Sigmoid colon (tissue), 7 donors: ENCODE data around the gene CHRNB2. TPM values are rescaled to one million over a fixed set of nuclear protein-coding genes. Genes with fewer than 3 reads are reported as not detected.
A peak's percentile ranks its signal among the peaks of the same experiment; 100 is the strongest.

Source experiments
- DNase-seq: peaks from one replicate; pipeline ENCODE4 v3.0.0-alpha.2; 2019
- H3K27ac ChIP-seq, 4 donors: fragments of 200-600 bp; sonication (generic); one replicate each; pipeline ENCODE4 v1.5.1; 2016 to 2019; ENCODE audit warnings: mild to moderate bottlenecking in 1 of 4
- H3K27me3 ChIP-seq, 3 donors: fragments of 200-600 bp; sonication (generic); one replicate each; pipeline ENCODE4 v1.5.1; 2019; ENCODE audit warnings: mild to moderate bottlenecking in 1 of 3
- H3K36me3 ChIP-seq, 4 donors: fragments of 200-600 bp; sonication (generic); one replicate each; pipeline ENCODE4 v1.5.1; 2016 to 2019
- H3K4me1 ChIP-seq, 4 donors: fragments of 200-600 bp; sonication (generic); one replicate each; pipeline ENCODE4 v1.5.1; 2017 to 2019
- H3K4me3 ChIP-seq, 4 donors: fragments of 200-600 bp; sonication (generic); one replicate each; pipeline ENCODE4 v1.5.1; 2017 to 2019; ENCODE audit warnings: mild to moderate bottlenecking in 2 of 4, moderate library complexity in 1 of 4
- H3K9me3 ChIP-seq, 4 donors: fragments of 200-600 bp in 3 of 4; sonication (generic) in 3 of 4; one replicate each; pipeline versions ENCODE4 v1.5.1 to v1.6.1; 2013 to 2019
- CTCF ChIP-seq, 4 experiments: fragments of 450-650 bp in 3 of 4; fragments of 200-600 bp in 1 of 4; IDR thresholded peaks; one replicate each; pipeline ENCODE4 v1.5.1; 2016 to 2019; ENCODE audit warnings: antibody characterized with exemption in 4 of 4, mild to moderate bottlenecking in 3 of 4, moderate library complexity in 2 of 4
- EP300 ChIP-seq, 4 donors: sonication (generic); formaldehyde crosslinking; IDR thresholded peaks; one replicate each; pipeline ENCODE4 v1.6.1; 2017; ENCODE audit warnings: antibody characterized with exemption in 4 of 4
- POLR2A ChIP-seq, 2 donors: fragments of 450-650 bp; IDR thresholded peaks; one replicate each; pipeline ENCODE4 v1.6.1; 2016; ENCODE audit warnings: antibody characterized with exemption in 2 of 2, mild to moderate bottlenecking in 2 of 2, moderate library complexity in 2 of 2
- POLR2AphosphoS5 ChIP-seq, 4 donors: sonication (generic); formaldehyde crosslinking; IDR thresholded peaks; one replicate each; pipeline ENCODE4 v1.6.1; 2017; ENCODE audit warnings: antibody characterized with exemption in 4 of 4
- WGBS, 2 donors: extraction: QIAGEN DNeasy Blood & Tissue Kit; methylation state at CpG; one replicate each; pipeline ENCODE4 v1.1.7; 2013; 5-methylcytosine and 5-hydroxymethylcytosine counted together
- intact Hi-C: fragments of 100-400 bp; cut with DNase I; formaldehyde crosslinking; loops from one replicate; pipeline ENCODE4 v1.15.1; 2023
- polyA plus RNA-seq, 3 donors: library from polyadenylated mRNA; stranded (reverse); fragments of 200-250 nt; gene quantifications; one replicate each; pipeline ENCODE4 v1.2.3, GENCODE V29; 2013
- total RNA-seq, 4 donors: library from RNA; depleted of rRNA; stranded (reverse); fragments of >200 nt; gene quantifications; one replicate each; pipeline ENCODE4 v1.1.0, GENCODE V29; 2016
- donor health status: healthy with polysubstance abuse.
- donor health status: Bipolar disorder and iron deficiency.
- donor health status: healthy.

The CHRNB2 gene
- total and polyA plus RNA-seq, 7 donors, result under 0.01 to 1.7 (median 0.95) TPM; not detected in 2

- Histone ChIP-seq H3K4me1 (peaks cover 0 to 15% (median 6%) of the 10 kb centered on the region in 4 donors), H3K27ac (no peak overlapping the region), H3K27me3 (peaks cover 0 to 7% (median 0%) of the 10 kb centered on the region in 3 donors), H3K9me3 (no peaks in the 10 kb centered on the region), H3K4me3 (no peak overlapping the region), H3K36me3 (peaks cover 24 to 37% (median 34%) of the 10 kb centered on the region in 4 donors)
- DNase-seq, result peak; percentile 18
- 77 to 83% methylated on average over 11 of the region's 11 CpGs for WGBS, 2 donors
- TF ChIP-seq POLR2A (IDR thresholded peaks at IDR 0.05) (no peak), EP300 (IDR thresholded peaks at IDR 0.05) (no peak), POLR2AphosphoS5 (IDR thresholded peaks at IDR 0.05) (no peak), CTCF (IDR thresholded peaks at IDR 0.05) (no peak)
- intact Hi-C loops, result loop anchor here (5.0 kb wide), 1 partner anchor 150 kb away; no protein-coding TSS in a partner anchor
Observed at GRCh38 chr1:154547105-154547732, 20.4 kb upstream of the CHRNB2 start.

- Histone ChIP-seq H3K9me3 (no peaks in the 10 kb centered on the region), H3K36me3 (peaks cover 30 to 45% (median 41%) of the 10 kb centered on the region in 4 donors), H3K27ac (no peak overlapping the region), H3K4me3 (no peak overlapping the region), H3K4me1 (peaks cover 0 to 20% (median 10%) of the 10 kb centered on the region in 4 donors), H3K27me3 (peaks cover 0 to 7% (median 0%) of the 10 kb centered on the region in 3 donors)
- TF ChIP-seq CTCF (IDR thresholded peaks at IDR 0.05) (no peak), EP300 (IDR thresholded peaks at IDR 0.05) (no peak), POLR2AphosphoS5 (IDR thresholded peaks at IDR 0.05) (no peak)
- WGBS, 2 donors, result 13 to 46% methylated on average over 1 of the region's 1 CpG
- intact Hi-C loops, result loop anchor here (2.0 to 5.0 kb wide), 2 partner anchors 69 to 151 kb away; no protein-coding TSS in a partner anchor
- no peak for DNase-seq
Observed at GRCh38 chr1:154548028-154548427, 19.6 kb upstream of the CHRNB2 start.

GRCh38 chr1:154549202-154549770, 18.3 kb upstream of the CHRNB2 start:
- H3K27ac ChIP-seq, result no peak overlapping the region
- intact Hi-C loops, result loop anchor here (2.0 to 5.0 kb wide), 2 partner anchors 70 to 152 kb away; no protein-coding TSS in a partner anchor
- no peak for DNase-seq
- peaks cover 0 to 31% (median 21%) of the 10 kb centered on the region in 4 donors for H3K4me1 ChIP-seq
- H3K4me3 ChIP-seq, result no peak overlapping the region
- H3K36me3 ChIP-seq, result peaks cover 30 to 58% (median 49%) of the 10 kb centered on the region in 4 donors
- TF ChIP-seq CTCF (IDR thresholded peaks at IDR 0.05), result no peak
- TF ChIP-seq EP300 (IDR thresholded peaks at IDR 0.05), result no peak
- TF ChIP-seq POLR2A (IDR thresholded peaks at IDR 0.05), result no peak
- TF ChIP-seq POLR2AphosphoS5 (IDR thresholded peaks at IDR 0.05), result no peak
- no peaks in the 10 kb centered on the region for H3K9me3 ChIP-seq
- no peaks in the 10 kb centered on the region for H3K27me3 ChIP-seq
- WGBS, 2 donors, result 77 to 88% methylated on average over 3 of the region's 3 CpGs

- intact Hi-C loops, result loop anchor here (10.0 kb wide), 1 partner anchor 505 kb away; the partner anchor contains the start of gene ADAM15
- no peak overlapping the region for H3K4me3 ChIP-seq
- DNase-seq, result no peak
- no peaks in the 10 kb centered on the region for H3K9me3 ChIP-seq
- peaks cover 0 to 31% (median 22%) of the 10 kb centered on the region in 4 donors for H3K4me1 ChIP-seq
- TF ChIP-seq POLR2A (IDR thresholded peaks at IDR 0.05), result no peak
- WGBS, 2 donors, result 61 to 75% methylated on average over 5 of the region's 5 CpGs
- no peaks in the 10 kb centered on the region for H3K27me3 ChIP-seq
- H3K36me3 ChIP-seq, result peaks cover 30 to 66% (median 57%) of the 10 kb centered on the region in 4 donors
- H3K27ac ChIP-seq, result no peak overlapping the region
Observed at GRCh38 chr1:154550070-154550469, 17.5 kb upstream of the CHRNB2 start.

GRCh38 chr1:154550657-154551056, 16.9 kb upstream of the CHRNB2 start:
- Histone ChIP-seq H3K27me3 (no peaks in the 10 kb centered on the region), H3K27ac (no peak overlapping the region), H3K4me1 (peaks cover 0 to 33% (median 22%) of the 10 kb centered on the region in 4 donors), H3K4me3 (no peak overlapping the region), H3K36me3 (peaks cover 30 to 72% (median 63%) of the 10 kb centered on the region in 4 donors), H3K9me3 (no peaks in the 10 kb centered on the region)
- DNase-seq, result no peak
- no peak for TF ChIP-seq CTCF (IDR thresholded peaks at IDR 0.05)
- no peak for TF ChIP-seq POLR2A (IDR thresholded peaks at IDR 0.05)
- no peak for TF ChIP-seq EP300 (IDR thresholded peaks at IDR 0.05)
- no peak for TF ChIP-seq POLR2AphosphoS5 (IDR thresholded peaks at IDR 0.05)
- intact Hi-C loops, result loop anchor here (10.0 kb wide), 1 partner anchor 504 kb away; the partner anchor contains the start of gene ADAM15
- WGBS, 2 donors, result 71 to 81% methylated on average over 6 of the region's 6 CpGs
